Testis (tissue), 2 donors: ENCODE measurements around the gene ANKRD17.

Source experiments
- POLR2A ChIP-seq: fragments of 450-650 bp; IDR thresholded peaks from one replicate; pipeline ENCODE4 v1.6.1; 2017; ENCODE audit warnings: antibody characterized with exemption, mild to moderate bottlenecking, moderate library complexity
- TF ChIP-seq, protein P1 (sequence below), 3 experiments: fragments of 450-650 bp in 2 of 3; fragments of 200-600 bp in 1 of 3; sonication (generic) in 1 of 3; IDR thresholded peaks; one replicate each; pipeline ENCODE4 v1.5.1; 2016 to 2019; ENCODE audit warnings: antibody characterized with exemption in 3 of 3, mild to moderate bottlenecking in 2 of 3, moderate library complexity in 1 of 3

DNA sequence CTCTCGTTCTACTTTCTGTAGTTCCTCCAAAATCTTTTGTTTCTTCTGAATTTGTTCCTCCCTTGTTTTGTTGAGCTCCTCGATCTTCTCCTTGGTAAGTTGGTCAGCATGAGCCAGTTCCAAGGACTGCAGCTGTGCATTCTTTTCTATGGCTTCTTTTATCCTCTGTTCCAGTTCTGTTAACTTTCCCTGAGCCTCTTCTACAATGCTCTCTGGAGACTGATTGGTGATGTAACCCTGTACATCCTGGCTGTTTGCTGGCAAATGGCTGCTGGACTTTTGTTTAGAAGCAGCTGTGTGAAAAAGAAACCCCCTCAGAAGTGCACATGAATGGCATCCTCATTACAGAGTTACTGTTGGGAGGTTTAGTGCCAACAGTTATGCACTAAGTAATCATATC lies 118.6 kb downstream of the ANKRD17 start:
- TF ChIP-seq, protein P1, sequence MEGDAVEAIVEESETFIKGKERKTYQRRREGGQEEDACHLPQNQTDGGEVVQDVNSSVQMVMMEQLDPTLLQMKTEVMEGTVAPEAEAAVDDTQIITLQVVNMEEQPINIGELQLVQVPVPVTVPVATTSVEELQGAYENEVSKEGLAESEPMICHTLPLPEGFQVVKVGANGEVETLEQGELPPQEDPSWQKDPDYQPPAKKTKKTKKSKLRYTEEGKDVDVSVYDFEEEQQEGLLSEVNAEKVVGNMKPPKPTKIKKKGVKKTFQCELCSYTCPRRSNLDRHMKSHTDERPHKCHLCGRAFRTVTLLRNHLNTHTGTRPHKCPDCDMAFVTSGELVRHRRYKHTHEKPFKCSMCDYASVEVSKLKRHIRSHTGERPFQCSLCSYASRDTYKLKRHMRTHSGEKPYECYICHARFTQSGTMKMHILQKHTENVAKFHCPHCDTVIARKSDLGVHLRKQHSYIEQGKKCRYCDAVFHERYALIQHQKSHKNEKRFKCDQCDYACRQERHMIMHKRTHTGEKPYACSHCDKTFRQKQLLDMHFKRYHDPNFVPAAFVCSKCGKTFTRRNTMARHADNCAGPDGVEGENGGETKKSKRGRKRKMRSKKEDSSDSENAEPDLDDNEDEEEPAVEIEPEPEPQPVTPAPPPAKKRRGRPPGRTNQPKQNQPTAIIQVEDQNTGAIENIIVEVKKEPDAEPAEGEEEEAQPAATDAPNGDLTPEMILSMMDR (IDR thresholded peaks at IDR 0.05) = no peak
- no peak for TF ChIP-seq POLR2A
